ENCODE data around the gene C19orf44. TPM values are rescaled to one million over a fixed set of nuclear protein-coding genes. Genes with fewer than 3 reads are reported as not detected.

C19orf44 gene
- total RNA-seq, 1 donor from 2014 or later = 12.3 TPM

DNA sequence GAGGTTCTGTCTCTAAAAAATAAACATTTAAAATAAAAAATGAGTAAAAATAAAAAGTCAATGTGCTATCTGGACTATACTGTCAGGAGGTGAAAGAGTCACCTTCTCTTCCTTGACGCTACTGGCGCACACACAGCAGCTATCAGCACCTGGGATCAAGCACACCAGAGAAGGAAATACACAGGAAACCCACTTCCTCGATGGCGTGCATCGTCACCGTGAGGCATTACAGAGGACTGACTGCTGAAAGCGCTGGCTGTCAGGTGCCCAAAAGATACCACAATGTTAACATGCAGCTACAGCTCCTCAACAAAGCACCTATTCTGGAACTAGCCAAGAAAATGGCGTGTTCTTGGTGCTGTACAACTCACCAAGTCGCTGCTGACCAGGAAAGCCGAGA is 70.0 kb downstream of the C19orf44 start:
- no peak overlapping the region for H3K4me3 Mint-ChIP-seq (ENCODE audit: low read depth)
- H3K36me3 Mint-ChIP-seq (ENCODE audit: insufficient read depth) = peaks cover 29% of the 10 kb centered on the region
- H3K27ac Mint-ChIP-seq = no peak overlapping the region
- no peak for DNase-seq (ENCODE audit: low spot score, unreplicated experiment)
- no peaks in the 10 kb centered on the region for H3K27me3 Mint-ChIP-seq
- peaks cover 5% of the 10 kb centered on the region for H3K9me3 Mint-ChIP-seq (ENCODE audit: low read depth)
- TF ChIP-seq, protein P1, sequence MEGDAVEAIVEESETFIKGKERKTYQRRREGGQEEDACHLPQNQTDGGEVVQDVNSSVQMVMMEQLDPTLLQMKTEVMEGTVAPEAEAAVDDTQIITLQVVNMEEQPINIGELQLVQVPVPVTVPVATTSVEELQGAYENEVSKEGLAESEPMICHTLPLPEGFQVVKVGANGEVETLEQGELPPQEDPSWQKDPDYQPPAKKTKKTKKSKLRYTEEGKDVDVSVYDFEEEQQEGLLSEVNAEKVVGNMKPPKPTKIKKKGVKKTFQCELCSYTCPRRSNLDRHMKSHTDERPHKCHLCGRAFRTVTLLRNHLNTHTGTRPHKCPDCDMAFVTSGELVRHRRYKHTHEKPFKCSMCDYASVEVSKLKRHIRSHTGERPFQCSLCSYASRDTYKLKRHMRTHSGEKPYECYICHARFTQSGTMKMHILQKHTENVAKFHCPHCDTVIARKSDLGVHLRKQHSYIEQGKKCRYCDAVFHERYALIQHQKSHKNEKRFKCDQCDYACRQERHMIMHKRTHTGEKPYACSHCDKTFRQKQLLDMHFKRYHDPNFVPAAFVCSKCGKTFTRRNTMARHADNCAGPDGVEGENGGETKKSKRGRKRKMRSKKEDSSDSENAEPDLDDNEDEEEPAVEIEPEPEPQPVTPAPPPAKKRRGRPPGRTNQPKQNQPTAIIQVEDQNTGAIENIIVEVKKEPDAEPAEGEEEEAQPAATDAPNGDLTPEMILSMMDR (IDR thresholded peaks at IDR 0.05; ENCODE audit: unreplicated experiment) = no peak
- H3K4me1 Mint-ChIP-seq (ENCODE audit: low read depth) = peaks cover 15% of the 10 kb centered on the region

DNA sequence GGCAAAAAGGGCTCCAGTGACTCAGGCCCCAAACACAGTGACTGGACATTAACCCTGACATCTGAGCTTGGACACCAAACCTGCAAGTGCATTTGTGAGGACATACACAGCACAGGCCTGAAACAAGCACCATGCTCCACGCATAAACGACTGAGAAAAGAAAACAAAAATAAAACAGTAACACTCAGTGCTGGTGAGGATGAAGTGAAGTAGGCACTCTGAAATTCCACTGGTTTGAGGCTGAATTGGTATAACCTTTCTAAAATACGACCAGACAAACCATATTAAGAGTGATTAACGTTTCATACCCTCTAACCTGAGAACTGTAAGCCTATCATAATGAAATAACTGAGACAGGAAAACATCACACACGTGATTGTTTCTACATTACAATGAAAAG is 70.5 kb downstream of the C19orf44 start:
- TF ChIP-seq, protein P1 (IDR thresholded peaks at IDR 0.05; ENCODE audit: unreplicated experiment) = no peak
- Mint-ChIP-seq H3K4me3 (ENCODE audit: low read depth) (no peak overlapping the region), H3K36me3 (ENCODE audit: insufficient read depth) (peaks cover 28% of the 10 kb centered on the region), H3K4me1 (ENCODE audit: low read depth) (peaks cover 19% of the 10 kb centered on the region), H3K9me3 (ENCODE audit: low read depth) (peaks cover 5% of the 10 kb centered on the region), H3K27ac (peak overlapping the region; percentile 21), H3K27me3 (no peaks in the 10 kb centered on the region)
- DNase-seq (ENCODE audit: low spot score, unreplicated experiment) = no peak

DNA sequence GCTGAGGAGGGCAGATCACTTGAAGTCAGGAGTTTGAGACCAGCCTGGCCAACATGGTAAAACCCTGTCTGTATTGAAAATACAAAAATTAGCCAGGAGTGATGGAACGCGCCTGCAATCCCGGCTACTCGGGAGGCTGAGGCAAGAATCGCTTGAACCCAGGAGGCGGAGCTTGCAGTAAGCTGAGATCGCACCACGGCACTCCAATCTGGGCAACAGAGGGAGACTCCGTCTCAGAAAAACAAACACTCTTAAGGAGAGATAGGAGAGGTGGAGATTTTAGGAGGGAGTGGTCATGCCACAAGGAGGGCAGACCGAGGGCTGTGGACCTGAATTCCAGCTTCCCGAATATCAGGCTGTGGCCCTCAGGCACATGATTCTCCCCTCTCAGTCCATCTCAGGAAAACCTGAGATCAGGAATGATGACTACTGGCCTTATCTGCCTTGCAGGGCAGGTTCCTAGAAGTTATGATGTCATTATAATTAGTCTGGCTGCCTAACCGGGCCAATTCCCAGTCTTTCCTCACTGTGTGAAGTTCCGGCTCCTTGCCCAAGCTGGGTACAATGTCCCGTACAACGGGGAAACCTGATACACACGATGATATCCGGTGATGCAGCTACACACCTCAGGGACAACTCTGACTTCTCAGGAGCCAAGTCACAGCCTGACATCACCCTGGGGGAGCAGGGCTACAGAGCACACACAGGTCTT is 73.6 kb downstream of the C19orf44 start:
- TF ChIP-seq, protein P1 (IDR thresholded peaks at IDR 0.05; ENCODE audit: unreplicated experiment) = no peak
- DNase-seq (ENCODE audit: low spot score, unreplicated experiment) = no peak
- Mint-ChIP-seq H3K27ac (peak overlapping the region; percentile 27), H3K9me3 (ENCODE audit: low read depth) (peaks cover 5% of the 10 kb centered on the region), H3K27me3 (no peaks in the 10 kb centered on the region), H3K4me3 (ENCODE audit: low read depth) (peak overlapping the region; percentile 29), H3K4me1 (ENCODE audit: low read depth) (peaks cover 20% of the 10 kb centered on the region), H3K36me3 (ENCODE audit: insufficient read depth) (peaks cover 18% of the 10 kb centered on the region)

Other genes with a start within 250 kb of the C19orf44 start
- gene KLF2, start 171.6 kb upstream of the C19orf44 start, total RNA-seq = 2.7 TPM in 2 replicates
- gene EPS15L1, start 24.4 kb upstream of the C19orf44 start, total RNA-seq = 56.8 and 59.3 TPM in 2 replicates
- gene CALR3, start 227 bp upstream of the C19orf44 start, total RNA-seq = not detected in 2 replicates
- 74.6 and 76.4 TPM in 2 replicates for gene CHERP, start 46.0 kb downstream of the C19orf44 start, total RNA-seq
- 48.5 and 49.1 TPM in 2 replicates for gene SLC35E1, start 76.0 kb downstream of the C19orf44 start, total RNA-seq
- gene MED26, start 131.8 kb downstream of the C19orf44 start, total RNA-seq = 11.2 and 11.7 TPM in 2 replicates
- gene SMIM7, start 163.8 kb downstream of the C19orf44 start, total RNA-seq = 73.0 and 81.3 TPM in 2 replicates
- gene TMEM38A, start 164.7 kb downstream of the C19orf44 start, total RNA-seq = 8.8 and 12.2 TPM in 2 replicates
- 0.04 TPM in 1 of 2 replicates, not detected in the other for gene NWD1, start 223.5 kb downstream of the C19orf44 start, total RNA-seq

Measured in progenitor cell of endocrine pancreas (in vitro differentiated cells).